ENCODE results near the gene RTL9. TPM values are rescaled to one million over a fixed set of nuclear protein-coding genes. Genes with fewer than 3 reads are reported as not detected.
"Not testable (repeated sequence)": the region's sequence is repeated elsewhere in the genome, so short reads cannot be mapped to it uniquely, and the experiment has no call there.

The RTL9 gene
- not detected in 2 replicates for total RNA-seq

DNA sequence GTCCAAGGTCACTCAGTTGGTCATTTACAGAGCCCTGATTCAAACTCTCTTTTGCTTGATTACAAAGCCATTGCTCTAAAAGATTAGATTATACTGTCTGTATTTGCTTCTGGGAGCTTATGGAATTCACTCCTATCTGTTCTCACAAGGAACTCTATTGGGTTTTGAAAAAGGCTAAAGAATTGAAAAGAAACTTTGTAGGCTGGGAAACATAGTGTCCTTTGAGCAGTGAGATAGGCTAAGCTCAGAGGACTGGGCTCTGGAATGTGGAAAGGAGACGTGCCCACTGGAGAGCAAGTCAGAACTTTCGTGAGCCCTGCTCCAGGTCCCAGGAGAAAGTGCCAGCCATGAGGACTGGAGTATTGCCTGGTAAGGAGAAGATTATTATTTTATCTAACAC, at the start of gene RTL9:
Gene RTL9, plus strand, starts transcription at position 301 of the 400 bp plus-strand sequence. CDS start 91,770 bp downstream, outside the sequence.
- DNase-seq (ENCODE audit: low read depth, low spot score): no peak

DNA sequence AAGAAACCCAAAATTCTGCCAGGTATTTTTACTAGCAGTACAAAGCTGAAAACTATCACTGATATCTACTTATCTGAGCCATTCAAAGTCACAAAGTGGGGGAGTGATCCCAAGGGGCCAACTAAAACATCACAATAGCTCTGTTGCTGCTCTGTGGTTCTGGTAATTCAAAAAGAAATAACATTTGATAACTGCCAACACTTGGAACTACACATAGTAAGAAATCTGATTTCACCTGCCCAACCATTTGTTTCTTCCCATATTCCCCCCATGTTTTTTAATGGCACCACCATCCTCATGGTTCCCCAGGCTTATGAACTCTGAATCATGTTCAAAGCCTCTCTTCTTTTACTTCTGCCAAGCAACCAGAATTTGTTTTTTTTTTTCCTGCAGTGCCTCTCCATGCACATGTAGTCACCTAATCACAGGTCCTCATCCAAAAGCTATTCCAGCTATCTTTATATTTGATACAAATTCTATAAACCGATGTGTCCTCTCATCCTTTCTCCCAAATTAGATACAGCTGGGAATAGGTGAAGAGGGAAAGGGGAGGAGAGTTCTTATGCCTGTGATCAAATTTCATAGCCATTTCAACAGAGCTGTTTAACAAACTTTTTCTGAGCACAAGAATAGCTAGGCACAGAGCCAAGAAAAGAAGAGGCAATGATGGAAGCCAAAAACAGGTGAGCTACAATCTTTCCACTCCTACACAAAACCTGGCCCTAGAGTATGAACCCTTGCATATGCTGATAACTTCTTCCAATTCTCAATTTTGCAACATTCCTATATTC, 48.5 kb upstream of the RTL9 start:
- no peak for DNase-seq (ENCODE audit: low read depth, low spot score)

DNA sequence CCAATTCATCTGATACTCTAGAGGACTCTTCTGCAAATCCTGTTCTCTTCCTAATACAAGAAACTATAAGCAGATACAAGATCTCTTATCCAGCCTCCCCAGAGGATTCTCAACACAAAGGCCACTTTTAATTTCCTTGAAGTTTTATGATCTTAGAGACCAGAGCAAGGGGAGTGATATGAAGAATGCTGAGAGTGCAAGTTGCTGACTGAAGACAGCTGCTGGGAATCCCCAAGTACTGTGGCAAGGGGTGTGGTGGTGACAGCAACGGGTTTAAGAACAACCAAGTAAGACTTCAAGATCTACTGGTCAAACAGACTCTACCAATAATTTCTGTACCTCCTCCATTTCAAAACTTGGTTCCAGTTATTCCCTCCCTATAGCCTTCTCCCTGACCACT, 47.8 kb upstream of the RTL9 start:
- DNase-seq (ENCODE audit: low read depth, low spot score): no peak

DNA sequence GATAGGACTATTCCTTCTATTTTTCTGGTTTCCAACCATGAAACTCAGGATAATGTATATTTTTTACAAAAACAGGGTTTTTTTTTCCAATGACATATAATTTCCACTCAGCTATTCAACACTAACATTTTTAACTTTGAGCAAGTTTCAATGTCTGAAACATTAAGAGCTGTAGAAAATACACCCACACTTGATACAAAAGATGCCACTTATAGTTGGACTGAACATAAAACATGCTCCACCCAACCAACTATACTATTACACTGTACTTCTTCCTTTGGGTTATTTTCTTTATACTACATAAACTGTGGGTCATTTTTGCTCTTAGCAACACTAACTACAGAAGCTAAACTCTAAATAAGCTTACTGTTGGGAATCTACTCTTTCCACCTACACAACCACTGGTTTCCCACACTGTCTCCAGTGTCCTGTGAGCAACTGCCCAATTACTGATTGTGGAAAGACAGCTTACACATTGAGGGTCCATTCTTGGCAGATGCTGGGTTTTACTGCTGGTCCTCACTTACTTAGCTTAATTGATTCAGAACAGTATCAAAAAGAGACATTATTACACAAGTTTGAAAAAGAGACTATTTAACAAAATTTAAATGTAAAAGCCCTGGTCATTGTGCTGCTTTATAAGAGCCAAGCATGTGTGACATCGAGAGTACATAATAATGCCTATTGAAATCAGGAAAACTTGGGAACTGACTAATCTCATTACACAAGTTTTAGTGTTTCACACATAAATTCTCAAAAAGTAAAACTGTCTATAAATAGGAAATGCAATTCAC, 47.0 kb upstream of the RTL9 start:
- DNase-seq (ENCODE audit: low read depth, low spot score): no peak

DNA sequence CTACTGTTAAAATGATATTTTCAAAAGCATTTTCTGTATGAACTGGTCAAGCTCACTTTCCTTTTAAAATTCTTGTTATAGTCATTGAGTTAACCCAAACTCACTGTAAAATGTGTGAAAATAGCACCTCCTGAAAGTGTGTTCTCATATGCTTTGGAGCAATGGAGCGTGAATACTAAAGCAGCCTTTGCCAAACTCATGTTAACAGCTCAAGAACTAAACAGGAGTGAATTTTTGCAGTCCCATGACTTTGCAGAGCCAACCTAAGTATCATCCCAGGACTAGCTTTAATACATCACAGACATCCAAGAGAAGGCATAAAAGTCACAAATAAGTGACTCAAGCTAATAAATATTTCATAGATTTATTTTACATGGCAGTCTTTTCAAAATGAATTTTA, 43.1 kb upstream of the RTL9 start:
- no peak for DNase-seq (ENCODE audit: low read depth, low spot score)

DNA sequence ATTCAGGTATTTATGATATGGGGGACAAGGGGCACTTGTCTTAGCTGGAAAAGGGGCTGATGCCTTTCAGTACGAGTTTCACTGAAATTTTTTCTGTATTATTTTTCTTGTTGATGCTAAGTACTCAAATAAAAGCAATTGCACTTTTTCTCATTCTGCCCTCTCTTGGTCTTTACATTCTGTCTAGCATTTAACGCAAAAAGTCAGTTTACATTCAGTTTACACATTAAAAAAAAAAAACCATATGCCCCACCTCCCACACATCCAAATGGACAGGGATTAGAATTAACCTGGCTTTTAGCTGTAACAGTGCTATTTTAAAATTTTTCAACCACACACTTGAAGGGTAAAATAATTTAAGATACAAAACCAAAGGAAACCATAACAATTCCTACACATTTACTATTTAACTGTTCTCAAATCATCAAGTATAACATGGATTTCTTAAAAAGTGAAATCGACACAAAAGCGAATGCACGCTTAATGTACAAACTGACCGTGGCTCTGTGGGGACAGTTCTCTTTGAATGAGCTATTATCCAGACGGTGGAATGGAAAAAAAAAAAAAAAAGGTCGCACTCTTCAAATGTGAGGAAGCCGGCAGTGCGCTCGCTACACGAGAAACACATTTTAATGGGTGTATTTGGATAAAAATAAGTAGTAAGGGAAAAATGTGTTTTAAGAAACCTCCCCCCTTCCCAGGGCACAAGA, 42.1 kb upstream of the RTL9 start:
- no peak for DNase-seq (ENCODE audit: low read depth, low spot score)

DNA sequence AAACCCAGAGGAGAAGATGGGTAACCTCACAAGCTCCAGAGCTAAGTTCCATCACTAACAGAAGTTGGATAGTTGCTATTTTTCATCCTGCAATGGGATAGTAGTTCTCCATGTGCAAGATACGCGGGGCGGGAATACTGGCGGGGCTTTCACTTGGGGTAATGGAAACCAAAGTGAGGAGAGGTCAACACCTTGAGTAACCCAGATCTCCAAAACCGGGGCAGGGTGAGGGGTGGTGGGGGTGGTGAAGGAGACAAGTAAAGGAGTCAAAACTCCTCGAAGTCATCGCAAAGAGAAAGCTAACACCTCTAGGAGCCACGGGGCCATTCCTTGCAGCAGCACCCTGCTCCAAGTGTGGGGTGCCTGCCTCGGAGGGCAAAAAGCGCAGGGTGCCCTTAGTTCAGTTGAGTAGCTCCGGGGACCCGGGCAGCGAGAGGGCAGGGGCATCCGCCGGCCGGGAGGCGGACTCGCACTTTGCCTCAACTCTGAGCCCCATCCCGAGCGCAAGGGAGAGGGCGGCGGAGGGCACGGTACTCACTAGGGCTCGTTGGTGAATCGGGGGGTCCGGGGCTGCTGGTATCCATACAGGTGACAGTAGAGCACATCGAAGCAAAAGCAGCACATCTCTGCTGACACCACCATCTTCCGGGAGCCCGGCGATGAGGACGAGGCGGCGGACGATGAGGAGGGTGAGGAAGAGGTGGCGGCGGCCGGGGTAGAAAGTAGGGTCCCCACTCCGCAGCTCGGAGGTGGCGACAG, 41.4 kb upstream of the RTL9 start:
- DNase-seq (ENCODE audit: low read depth, low spot score): no peak

DNA sequence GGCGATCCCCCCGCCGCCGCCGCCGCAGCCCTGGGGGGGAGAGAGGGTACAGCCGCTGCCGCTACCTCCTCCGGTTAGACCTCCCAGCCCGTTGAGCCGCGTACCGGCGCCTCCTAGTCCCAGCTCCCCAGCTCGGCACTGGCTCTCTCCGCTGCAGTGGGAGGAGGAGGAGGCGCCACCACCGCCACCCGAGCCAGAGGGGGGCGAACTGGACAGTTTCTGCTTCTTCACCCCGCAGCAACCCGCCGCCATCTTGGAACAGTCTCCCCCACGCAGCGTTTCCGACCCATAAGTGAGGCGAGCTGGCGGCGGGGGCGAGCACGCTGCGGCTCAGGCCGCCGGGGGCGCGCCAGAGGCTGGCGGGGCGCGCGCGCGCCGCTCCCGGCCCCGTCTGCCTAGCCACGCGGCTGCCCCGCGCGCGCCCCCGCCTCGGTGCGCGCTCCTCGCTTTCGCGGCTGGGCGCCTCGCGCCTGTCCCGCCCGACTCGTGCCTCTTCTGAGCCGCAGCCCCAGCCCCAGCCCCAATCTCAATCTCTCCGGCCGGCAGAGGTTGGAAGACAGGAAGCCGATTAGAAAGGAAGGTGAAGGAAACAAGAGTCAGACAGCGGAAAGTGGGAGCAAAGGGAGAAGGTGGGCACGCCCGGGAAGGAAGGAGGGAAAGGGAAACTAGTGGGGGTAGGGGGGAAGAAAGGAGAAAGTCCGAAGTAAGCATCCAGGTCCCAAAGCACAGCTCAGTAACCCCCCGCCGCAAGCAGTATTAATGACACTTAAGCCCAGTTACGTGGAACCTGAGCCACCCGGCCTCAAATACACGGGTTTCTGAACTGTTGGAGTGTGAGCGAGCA, 40.6 kb upstream of the RTL9 start, which contains the start of gene AMMECR1:
Gene AMMECR1, minus strand, starts transcription at position 266 of the 844 bp plus-strand sequence. Its CDS starts 14 bp downstream, at position 252.
- DNase-seq (ENCODE audit: low read depth, low spot score): peak; percentile 41

DNA sequence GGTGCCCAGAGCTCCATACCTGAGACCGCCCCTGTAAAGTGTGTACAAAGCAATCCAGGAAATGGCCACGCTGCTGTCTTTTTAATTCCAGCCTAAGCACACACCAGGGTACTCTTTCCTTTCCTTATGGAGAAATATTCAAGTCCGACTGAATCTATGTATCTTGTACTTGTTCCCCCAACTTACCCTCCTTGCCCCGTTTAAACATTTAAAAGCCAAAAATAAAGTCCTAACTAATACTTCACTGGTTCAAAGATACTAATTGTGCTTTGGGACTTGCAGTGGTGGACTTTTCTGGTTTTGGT, 40.0 kb upstream of the RTL9 start:
- DNase-seq (ENCODE audit: low read depth, low spot score): no peak

DNA sequence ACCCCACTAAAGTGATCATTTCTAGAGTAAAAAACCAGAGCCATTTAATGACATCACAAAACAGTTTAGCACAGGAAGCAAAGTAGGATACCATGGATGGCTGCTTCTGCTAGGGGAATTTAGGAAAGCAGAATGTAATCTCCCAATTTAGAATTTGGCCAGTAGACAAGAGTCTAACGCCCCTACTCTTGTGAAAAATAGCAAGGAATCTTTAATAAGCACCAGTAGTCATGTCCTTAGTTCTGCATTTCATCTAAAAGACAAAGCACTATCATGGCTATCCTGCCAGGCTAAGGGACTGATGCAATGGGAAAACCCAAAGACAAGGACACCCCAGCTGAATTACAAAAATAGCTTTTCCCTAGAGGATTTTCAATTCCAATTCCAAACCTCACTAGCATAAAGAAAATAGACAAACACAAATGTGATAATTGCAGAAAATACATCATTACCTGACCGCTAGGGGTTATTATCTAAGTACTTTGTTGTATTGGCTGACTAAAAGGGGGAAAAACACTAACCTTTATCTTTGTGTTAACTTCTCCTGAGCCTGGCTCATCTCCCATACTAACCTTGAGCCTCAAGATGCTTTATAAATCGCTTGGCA, 38.2 kb upstream of the RTL9 start:
- DNase-seq (ENCODE audit: low read depth, low spot score): no peak

DNA sequence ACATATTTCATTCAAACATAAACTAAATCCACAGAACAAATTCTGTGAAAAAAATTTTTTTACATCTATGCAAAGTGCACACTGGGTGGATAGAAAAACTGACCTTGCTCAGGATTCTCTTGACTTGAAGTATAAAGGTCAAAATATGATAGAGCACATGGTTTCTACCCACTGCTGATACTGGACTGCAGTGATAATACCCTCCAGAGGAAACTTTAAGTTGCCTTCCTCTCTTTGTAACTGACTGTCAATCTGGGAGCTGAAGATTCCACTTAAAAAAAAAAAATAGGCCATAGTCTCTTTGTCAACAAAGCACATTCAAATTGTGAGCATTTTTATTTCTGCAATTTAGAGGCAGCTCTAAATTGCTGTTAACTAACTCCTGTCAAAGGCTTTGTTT, 37.6 kb upstream of the RTL9 start:
- no peak for DNase-seq (ENCODE audit: low read depth, low spot score)

DNA sequence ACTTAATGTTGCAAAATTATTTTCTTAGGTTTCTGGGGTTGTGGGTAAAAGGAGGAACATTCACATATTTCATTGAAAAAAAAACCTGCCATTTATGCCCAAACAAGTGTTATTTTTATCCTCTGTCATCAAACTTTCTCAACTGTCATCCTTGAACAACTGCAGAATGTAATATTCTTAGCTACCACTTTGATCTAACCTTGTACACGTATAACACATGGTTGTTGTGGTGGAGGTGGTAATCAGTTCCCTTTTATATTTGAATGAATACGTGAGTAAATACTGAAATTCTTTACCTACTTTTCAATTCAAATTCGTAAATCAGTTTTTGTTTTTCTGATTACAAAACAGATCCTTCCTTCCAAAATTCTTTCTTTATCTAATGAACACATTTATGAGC, 37.0 kb upstream of the RTL9 start:
- DNase-seq (ENCODE audit: low read depth, low spot score): no peak

DNA sequence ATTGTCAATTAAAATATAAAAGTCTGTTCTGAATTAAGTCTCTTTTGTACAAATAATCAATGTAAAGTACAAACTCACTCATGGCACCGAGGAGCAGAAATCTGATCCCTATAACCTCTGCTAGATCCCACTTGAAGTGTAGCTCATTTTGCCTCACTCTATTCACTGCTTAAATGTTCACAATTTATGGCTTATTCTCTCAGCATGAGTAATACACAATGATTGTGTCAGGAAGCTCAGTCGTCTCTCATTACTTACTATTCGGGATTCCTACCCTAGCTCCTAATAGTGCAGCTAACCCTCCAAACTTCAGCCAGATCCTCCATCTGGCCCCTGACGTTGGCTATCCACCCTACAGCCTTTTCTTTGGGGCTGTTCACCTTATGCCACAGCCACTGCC, 36.0 kb upstream of the RTL9 start:
- no peak for DNase-seq (ENCODE audit: low read depth, low spot score)

DNA sequence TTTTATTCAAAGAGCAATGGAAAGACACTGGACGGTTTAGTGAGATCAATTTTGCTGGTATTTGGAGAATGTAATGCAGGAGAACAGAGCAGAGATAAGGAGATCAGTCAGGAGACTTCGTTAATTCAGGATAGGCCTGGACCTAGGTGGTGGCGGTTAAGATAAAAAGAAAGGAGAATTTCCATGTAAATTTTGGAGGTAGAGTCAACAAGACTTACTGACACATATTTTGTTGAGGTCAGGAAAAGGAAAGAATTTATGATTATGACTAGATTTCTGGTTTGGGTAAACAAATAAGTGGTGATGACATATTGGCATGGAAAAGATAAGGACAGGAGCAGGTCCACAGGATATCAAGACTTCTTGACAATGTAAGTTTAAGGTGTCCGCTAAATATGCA, 31.9 kb upstream of the RTL9 start:
- no peak for DNase-seq (ENCODE audit: low read depth, low spot score)

DNA sequence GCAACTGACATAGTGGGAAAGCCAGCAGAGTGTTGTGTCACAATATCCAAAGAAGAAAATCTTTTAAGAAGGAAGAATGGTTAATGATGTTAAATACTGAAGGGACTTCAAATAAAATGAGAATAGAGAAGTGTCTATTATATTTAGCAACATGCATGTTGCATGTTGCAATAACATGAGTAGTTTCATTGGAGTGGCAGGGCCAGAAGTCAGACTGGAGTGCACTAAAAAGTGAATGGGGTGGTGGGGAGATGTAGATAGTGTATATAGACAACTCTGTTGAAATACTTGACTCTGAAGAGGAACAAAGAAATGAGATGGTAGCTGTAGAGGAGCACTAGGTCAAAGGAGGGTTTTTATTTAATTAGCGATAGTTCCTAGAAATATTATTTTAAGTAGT, 31.3 kb upstream of the RTL9 start:
- DNase-seq (ENCODE audit: low read depth, low spot score): no peak

DNA sequence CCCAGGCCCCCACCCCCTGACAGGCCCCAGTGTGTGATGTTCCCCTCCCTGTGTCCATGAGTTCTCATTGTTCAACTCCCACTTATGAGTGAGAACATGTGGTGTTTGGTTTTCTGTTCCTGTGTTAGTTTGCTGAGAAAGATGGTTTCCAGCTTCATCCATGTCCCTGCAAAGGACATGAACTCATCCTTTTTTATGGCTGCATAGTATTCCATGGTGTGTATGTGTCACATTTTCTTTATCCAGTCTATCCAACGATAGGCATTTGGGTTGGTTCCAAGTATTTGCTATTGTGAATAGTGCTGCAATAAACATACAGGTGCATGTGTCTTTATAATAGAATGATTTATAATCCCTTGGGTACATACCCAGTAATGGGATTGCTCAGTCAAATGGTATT, 30.0 kb upstream of the RTL9 start:
- DNase-seq (ENCODE audit: low read depth, low spot score): not testable (repeated sequence)

DNA sequence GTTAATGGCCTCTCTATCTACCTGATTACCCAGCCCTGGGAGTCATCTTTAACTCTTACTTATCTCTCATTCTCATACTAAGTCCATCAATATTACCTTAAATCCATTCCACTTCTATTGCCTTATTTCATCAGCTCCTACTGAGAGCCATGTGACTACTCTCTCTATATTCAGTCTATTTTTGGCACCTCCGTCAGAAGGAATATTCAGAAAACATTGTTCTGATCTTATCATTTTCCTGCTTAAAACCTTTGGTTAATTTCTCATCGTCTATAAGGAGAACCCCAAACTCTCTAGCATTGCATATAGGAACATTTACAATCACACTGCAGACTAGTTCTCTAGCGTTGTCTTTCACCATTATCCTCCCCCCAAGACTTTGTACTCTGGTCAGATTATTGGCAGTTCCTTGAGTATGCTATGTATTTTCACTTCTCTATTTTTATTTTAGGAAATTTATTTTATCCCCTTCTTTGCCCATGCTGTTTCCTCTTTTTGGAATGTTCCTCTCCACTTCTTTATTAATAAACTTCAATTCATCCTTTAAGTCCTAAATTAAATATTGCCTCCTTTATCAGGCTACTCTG, 27.1 kb upstream of the RTL9 start:
- no peak for DNase-seq (ENCODE audit: low read depth, low spot score)

DNA sequence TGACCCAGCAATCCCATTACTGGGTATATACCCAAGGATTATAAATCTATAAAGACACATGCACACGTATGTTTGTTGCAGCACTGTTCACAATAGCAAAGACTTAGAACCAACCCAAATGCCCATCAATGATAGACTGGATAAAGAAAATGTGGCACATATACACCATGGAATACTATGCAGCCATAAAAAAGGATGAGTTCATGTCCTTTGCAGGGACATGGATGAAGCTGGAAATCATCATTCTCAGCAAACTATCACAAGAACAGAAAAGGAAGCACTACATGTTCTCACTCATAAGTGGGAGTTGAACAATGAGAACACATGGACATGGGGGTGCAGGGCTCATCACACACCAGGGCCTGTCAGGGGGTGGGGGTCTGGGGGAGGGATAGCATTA, 25.2 kb upstream of the RTL9 start:
- DNase-seq (ENCODE audit: low read depth, low spot score): not testable (repeated sequence)

DNA sequence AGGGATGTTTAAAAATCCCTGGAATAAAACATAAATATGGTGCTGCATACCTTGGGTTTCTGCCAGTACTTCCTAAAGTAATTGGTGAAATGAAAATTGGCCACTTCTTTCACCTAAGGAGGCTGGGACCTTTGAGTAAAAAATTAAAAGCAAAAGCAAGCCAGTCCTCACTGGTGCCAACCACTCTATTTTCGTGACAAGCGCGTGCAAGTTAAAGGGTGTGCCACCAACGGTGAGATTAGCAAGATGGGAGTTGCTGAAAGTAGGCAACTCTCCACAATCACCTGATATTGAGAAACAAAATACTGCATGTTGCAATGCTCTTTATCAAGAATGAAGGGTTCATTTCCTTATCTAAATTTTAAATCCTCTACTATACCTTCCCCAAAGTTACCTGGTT, 19.7 kb upstream of the RTL9 start:
- no peak for DNase-seq (ENCODE audit: low read depth, low spot score)
